Panc1 (cell line): ENCODE data around the gene PLIN4. TPM values are rescaled to one million over a fixed set of nuclear protein-coding genes. Genes with fewer than 3 reads are reported as not detected.

ENCODE experiments used
- ATAC-seq: fragments of 200-7000 bp; cut with Tn5 transposase; 2 replicates; pipeline ENCODE4 v1.9.1; 2020; ENCODE audit warnings: mild to moderate bottlenecking, moderate library complexity
- BruUV-seq: library from RNA; stranded (reverse); fragments of 400-500 nt; replicated peaks from 2 replicates; lab custom pipeline; 2021; lab: Mats Ljungman, UMichigan
- CTCF ChIA-PET: fragments of 300-600 bp; sonication (Branson Sonifier 250); formaldehyde crosslinking; loops from one replicate; lab custom pipeline; 2022; ENCODE audit warnings: antibody characterized with exemption; lab: Charles Lee
- POLR2A ChIA-PET: fragments of 300-600 bp; sonication (Branson Sonifier 250); formaldehyde crosslinking; loops from one replicate; lab custom pipeline; 2022; ENCODE audit warnings: antibody characterized with exemption; lab: Charles Lee
- DNase-seq: peaks from one replicate; pipeline ENCODE4 v3.0.0-alpha.2; 2010; ENCODE audit warnings: low read depth, low spot score
- H3K27ac ChIP-seq: 2 replicates; pipeline ENCODE4 v1.5.1; 2011; ENCODE audit warnings: mild to moderate bottlenecking, low read length, inconsistent platforms
- H3K27me3 ChIP-seq: fragments of 200-500 bp; sonication (Bioruptor generic); 2 replicates; pipeline ENCODE4 v1.6.0; 2014; ENCODE audit warnings: low read length, inconsistent platforms; ENCODE audit not compliant: control insufficient read depth, insufficient read depth
- H3K36me3 ChIP-seq: fragments of 200-500 bp; sonication (Bioruptor generic); 2 replicates; pipeline ENCODE4 v1.5.1; 2014; ENCODE audit warnings: inconsistent platforms, mild to moderate bottlenecking, low read length, moderate library complexity; ENCODE audit not compliant: control insufficient read depth, insufficient read depth
- H3K4me1 ChIP-seq: 2 replicates; pipeline ENCODE4 v1.5.1; 2011; ENCODE audit warnings: inconsistent platforms, mild to moderate bottlenecking, low read length, moderate library complexity; ENCODE audit not compliant: control insufficient read depth, insufficient read depth
- H3K4me3 ChIP-seq, 2 experiments: 2 replicates each; pipeline ENCODE4 v1.5.1; 2011 to 2012; ENCODE audit warnings: low read depth in 2 of 2, low read length in 2 of 2, mild to moderate bottlenecking in 2 of 2, inconsistent platforms in 1 of 2, moderate library complexity in 1 of 2
- H3K9me3 ChIP-seq: fragments of 200-500 bp; sonication (Bioruptor generic); 2 replicates; pipeline ENCODE4 v1.5.1; 2014; ENCODE audit warnings: low read depth, mild to moderate bottlenecking, inconsistent platforms, low read length, moderate library complexity; ENCODE audit not compliant: control insufficient read depth, insufficient read depth
- POLR2AphosphoS5 ChIP-seq: IDR thresholded peaks from 2 replicates; pipeline ENCODE4 v1.6.1; 2012; ENCODE audit warnings: mild to moderate bottlenecking, low read depth, low read length, moderate library complexity
- SIN3A ChIP-seq: IDR thresholded peaks from 2 replicates; pipeline ENCODE4 v1.6.1; 2012; ENCODE audit warnings: low read depth, mild to moderate bottlenecking, low read length, moderate library complexity, borderline replicate concordance; ENCODE audit not compliant: insufficient read depth
- TCF7L2 ChIP-seq: IDR thresholded peaks from 2 replicates; pipeline ENCODE4 v1.6.1; 2011; ENCODE audit warnings: mild to moderate bottlenecking, low read depth, low read length, inconsistent platforms
- in situ Hi-C: cut with HindIII; loops from 2 replicates; pipeline ENCODE4 v1.10.0; 2016; ENCODE audit warnings: low sequenced_read_pairs, low pct_unique_long_range_greater_than_20kb
- intact Hi-C: fragments of 100-400 bp; cut with micrococcal nuclease; formaldehyde crosslinking; loops from one replicate; pipeline ENCODE4 v1.10.0; 2022; ENCODE audit not compliant: unreplicated experiment
- total RNA-seq: library from RNA; stranded (reverse); gene quantifications from one replicate; pipeline ENCODE4 v1.2.1, GENCODE V29; 2021; ENCODE audit not compliant: unreplicated experiment
- TF ChIP-seq, protein P1 (sequence below), 2 experiments: IDR thresholded peaks; 2 replicates each; pipeline ENCODE4 v1.6.1; 2011 to 2012; ENCODE audit warnings: low read depth in 2 of 2, control low read depth in 1 of 2, low read length in 1 of 2, mild to moderate bottlenecking in 1 of 2, moderate library complexity in 1 of 2; ENCODE audit not compliant: insufficient read depth in 1 of 2
- TF ChIP-seq, protein P2 (sequence below): fragments of 450-650 bp; IDR thresholded peaks from 2 replicates; pipeline ENCODE4 v1.5.1; 2017; ENCODE audit warnings: mild to moderate bottlenecking

PLIN4 gene
- total RNA-seq, 1 experiment from 2014 or later: 10.2 TPM

DNA sequence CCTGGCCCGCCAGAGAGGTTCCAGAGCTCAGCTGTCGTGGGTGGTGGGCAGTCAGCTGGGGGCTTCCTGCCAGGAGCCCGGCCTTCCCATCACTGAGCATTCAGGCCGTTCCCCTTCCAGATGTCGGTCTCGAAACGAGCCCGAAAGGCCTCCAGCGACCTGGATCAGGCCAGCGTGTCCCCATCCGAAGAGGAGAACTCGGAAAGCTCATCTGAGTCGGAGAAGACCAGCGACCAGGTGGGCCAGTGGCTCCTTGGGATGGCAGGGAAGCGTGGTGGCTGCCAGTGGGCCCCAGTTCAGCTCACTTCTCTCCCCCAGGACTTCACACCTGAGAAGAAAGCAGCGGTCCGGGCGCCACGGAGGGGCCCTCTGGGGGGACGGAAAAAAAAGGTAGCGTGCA, 26.8 kb downstream of the PLIN4 start:
- Histone ChIP-seq H3K36me3 (no peaks in the 10 kb centered on the region), H3K9me3 (no peaks in the 10 kb centered on the region), H3K4me1 (no peaks in the 10 kb centered on the region), H3K4me3 (no peak overlapping the region), H3K27me3 (no peaks in the 10 kb centered on the region), H3K27ac (no peak overlapping the region)
- in situ Hi-C loops: no loop called here
- intact Hi-C loops: no loop called here
- ChIA-PET POLR2A (interaction anchor here (0.6 kb wide), 1 partner anchor 27 kb away, joined by 4 read pairs; no protein-coding TSS in a partner anchor), CTCF (no interaction called here)
- TF ChIP-seq, protein P1, sequence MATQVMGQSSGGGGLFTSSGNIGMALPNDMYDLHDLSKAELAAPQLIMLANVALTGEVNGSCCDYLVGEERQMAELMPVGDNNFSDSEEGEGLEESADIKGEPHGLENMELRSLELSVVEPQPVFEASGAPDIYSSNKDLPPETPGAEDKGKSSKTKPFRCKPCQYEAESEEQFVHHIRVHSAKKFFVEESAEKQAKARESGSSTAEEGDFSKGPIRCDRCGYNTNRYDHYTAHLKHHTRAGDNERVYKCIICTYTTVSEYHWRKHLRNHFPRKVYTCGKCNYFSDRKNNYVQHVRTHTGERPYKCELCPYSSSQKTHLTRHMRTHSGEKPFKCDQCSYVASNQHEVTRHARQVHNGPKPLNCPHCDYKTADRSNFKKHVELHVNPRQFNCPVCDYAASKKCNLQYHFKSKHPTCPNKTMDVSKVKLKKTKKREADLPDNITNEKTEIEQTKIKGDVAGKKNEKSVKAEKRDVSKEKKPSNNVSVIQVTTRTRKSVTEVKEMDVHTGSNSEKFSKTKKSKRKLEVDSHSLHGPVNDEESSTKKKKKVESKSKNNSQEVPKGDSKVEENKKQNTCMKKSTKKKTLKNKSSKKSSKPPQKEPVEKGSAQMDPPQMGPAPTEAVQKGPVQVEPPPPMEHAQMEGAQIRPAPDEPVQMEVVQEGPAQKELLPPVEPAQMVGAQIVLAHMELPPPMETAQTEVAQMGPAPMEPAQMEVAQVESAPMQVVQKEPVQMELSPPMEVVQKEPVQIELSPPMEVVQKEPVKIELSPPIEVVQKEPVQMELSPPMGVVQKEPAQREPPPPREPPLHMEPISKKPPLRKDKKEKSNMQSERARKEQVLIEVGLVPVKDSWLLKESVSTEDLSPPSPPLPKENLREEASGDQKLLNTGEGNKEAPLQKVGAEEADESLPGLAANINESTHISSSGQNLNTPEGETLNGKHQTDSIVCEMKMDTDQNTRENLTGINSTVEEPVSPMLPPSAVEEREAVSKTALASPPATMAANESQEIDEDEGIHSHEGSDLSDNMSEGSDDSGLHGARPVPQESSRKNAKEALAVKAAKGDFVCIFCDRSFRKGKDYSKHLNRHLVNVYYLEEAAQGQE (IDR thresholded peaks at IDR 0.05; ENCODE audit: insufficient read depth in 1 of 2, low read depth in 2 of 2, low read length in 1 of 2): no peak
- TF ChIP-seq TCF7L2: no peak
- TF ChIP-seq POLR2AphosphoS5: no peak
- TF ChIP-seq, protein P2, sequence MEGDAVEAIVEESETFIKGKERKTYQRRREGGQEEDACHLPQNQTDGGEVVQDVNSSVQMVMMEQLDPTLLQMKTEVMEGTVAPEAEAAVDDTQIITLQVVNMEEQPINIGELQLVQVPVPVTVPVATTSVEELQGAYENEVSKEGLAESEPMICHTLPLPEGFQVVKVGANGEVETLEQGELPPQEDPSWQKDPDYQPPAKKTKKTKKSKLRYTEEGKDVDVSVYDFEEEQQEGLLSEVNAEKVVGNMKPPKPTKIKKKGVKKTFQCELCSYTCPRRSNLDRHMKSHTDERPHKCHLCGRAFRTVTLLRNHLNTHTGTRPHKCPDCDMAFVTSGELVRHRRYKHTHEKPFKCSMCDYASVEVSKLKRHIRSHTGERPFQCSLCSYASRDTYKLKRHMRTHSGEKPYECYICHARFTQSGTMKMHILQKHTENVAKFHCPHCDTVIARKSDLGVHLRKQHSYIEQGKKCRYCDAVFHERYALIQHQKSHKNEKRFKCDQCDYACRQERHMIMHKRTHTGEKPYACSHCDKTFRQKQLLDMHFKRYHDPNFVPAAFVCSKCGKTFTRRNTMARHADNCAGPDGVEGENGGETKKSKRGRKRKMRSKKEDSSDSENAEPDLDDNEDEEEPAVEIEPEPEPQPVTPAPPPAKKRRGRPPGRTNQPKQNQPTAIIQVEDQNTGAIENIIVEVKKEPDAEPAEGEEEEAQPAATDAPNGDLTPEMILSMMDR: no peak
- no peak for TF ChIP-seq SIN3A
- DNase-seq (no peak), ATAC-seq (no peak)
- no TSS peak for BruUV-seq

DNA sequence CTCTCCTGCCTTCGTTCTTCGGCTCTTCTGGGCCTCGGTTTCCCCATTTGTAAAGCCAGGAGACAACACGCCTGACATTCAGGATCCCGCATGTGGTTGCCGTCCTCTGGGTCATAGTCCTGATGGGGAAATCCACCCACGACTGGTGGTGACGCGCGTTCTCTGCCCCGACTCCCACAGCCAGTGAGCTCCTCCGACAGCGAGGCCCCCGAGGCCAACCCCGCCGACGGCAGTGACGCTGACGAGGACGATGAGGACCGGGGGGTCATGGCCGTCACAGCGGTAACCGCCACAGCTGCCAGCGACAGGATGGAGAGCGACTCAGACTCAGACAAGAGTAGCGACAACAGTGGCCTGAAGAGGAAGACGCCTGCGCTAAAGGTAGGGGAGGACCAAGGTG, 29.8 kb downstream of the PLIN4 start:
- no peaks in the 10 kb centered on the region for H3K36me3 ChIP-seq
- POLR2A ChIA-PET: interaction anchor here (0.7 kb wide), 1 partner anchor 28 kb away, joined by 3 read pairs; no protein-coding TSS in a partner anchor
- CTCF ChIA-PET: no interaction called here

More for the DNA sequence above, 29.8 kb downstream of the PLIN4 start:
- H3K27me3 ChIP-seq: no peaks in the 10 kb centered on the region
- no peaks in the 10 kb centered on the region for H3K9me3 ChIP-seq
- intact Hi-C loops: no loop called here
- H3K27ac ChIP-seq: no peak overlapping the region
- ATAC-seq (no peak), DNase-seq (no peak)
- no peaks in the 10 kb centered on the region for H3K4me1 ChIP-seq
- TF ChIP-seq POLR2AphosphoS5 (no peak), SIN3A (no peak), TCF7L2 (no peak)
- TF ChIP-seq, protein P1 (IDR thresholded peaks at IDR 0.05; ENCODE audit: insufficient read depth in 1 of 2, low read depth in 2 of 2, low read length in 1 of 2): no peak
- TF ChIP-seq, protein P2: no peak
- in situ Hi-C loops: no loop called here
- no peak overlapping the region for H3K4me3 ChIP-seq
- BruUV-seq: no TSS peak
